Adrenal gland (tissue), 12 donors: ENCODE data around the gene GPR152. TPM values are rescaled to one million over a fixed set of nuclear protein-coding genes. Genes with fewer than 3 reads are reported as not detected.

Source experiments
- DNase-seq, 7 donors: peaks; one replicate each; pipeline ENCODE4 v3.0.0-alpha.2; 2019 to 2020
- H3K27ac ChIP-seq, 5 donors: fragments of 200-600 bp; sonication (generic) in 4 of 5; 1 replicate in 3 of 5; 2 replicates in 2 of 5; pipeline versions ENCODE4 v1.5.1 to v1.8.0; 2016 to 2020; ENCODE audit warnings: mild to moderate bottlenecking in 1 of 5
- H3K27me3 ChIP-seq: fragments of 200-600 bp; 2 replicates; pipeline ENCODE4 v1.8.0; 2021
- H3K36me3 ChIP-seq, 2 donors: fragments of 200-600 bp; replicated peaks in 1 of 2; 1 replicate in 1 of 2; 2 replicates in 1 of 2; pipeline versions ENCODE4 v1.5.1 to v1.8.0; 2018 to 2022
- H3K4me1 ChIP-seq, 2 donors: fragments of 200-600 bp; replicated peaks in 1 of 2; 1 replicate in 1 of 2; 2 replicates in 1 of 2; pipeline versions ENCODE4 v1.5.1 to v1.8.0; 2018 to 2021
- H3K4me3 ChIP-seq, 4 donors: fragments of 200-600 bp; sonication (generic) in 3 of 4; one replicate each; pipeline ENCODE4 v1.5.1; 2016 to 2018
- H3K9me3 ChIP-seq, 3 donors: fragments of 200-600 bp; sonication (generic) in 1 of 3; replicated peaks in 1 of 3; 1 replicate in 2 of 3; 2 replicates in 1 of 3; pipeline versions ENCODE4 v1.5.1 to v1.8.0; 2016 to 2021
- CTCF ChIP-seq, 6 experiments: fragments of 450-650 bp in 4 of 6; fragments of 200-600 bp in 2 of 6; sonication (generic) in 1 of 6; IDR thresholded peaks; 1 replicate in 5 of 6; 2 replicates in 1 of 6; pipeline versions ENCODE4 v1.5.1 to v1.8.0; 2016 to 2021; ENCODE audit warnings: antibody characterized with exemption in 6 of 6, mild to moderate bottlenecking in 2 of 6, moderate library complexity in 1 of 6
- POLR2A ChIP-seq, 2 donors: fragments of 450-650 bp; IDR thresholded peaks; one replicate each; pipeline ENCODE4 v1.6.1; 2017; ENCODE audit warnings: antibody characterized with exemption in 2 of 2, mild to moderate bottlenecking in 2 of 2, moderate library complexity in 1 of 2
- WGBS, 4 donors: extraction: QIAGEN DNeasy Blood & Tissue Kit in 2 of 4; methylation state at CpG; one replicate each; pipeline versions ENCODE4 v1.1.5 to v1.1.7; 2013 to 2017; 5-methylcytosine and 5-hydroxymethylcytosine counted together
- intact Hi-C, 2 donors: fragments of 100-400 bp; cut with DNase I; formaldehyde crosslinking; loops; one replicate each; pipeline versions ENCODE4 v1.14.1 to v1.15.0; 2022 to 2023
- polyA plus RNA-seq, 3 donors: library from polyadenylated mRNA; stranded (reverse); fragments of 200-250 nt in 2 of 3; fragments of 350-450 nt in 1 of 3; fragmentation: Illumina TruSeq in 1 of 3; extraction: RNeasy Lipid Tissue Mini Kit (QIAGEN cat#74804) in 1 of 3; gene quantifications; one replicate each; pipeline ENCODE4 v1.2.3, GENCODE V29; 2013 to 2014
- total RNA-seq, 9 donors: library from RNA; depleted of rRNA in 4 of 9; stranded (reverse); fragments of >200 nt in 4 of 9; fragments of 120-200 nt in 1 of 9; fragmentation: NEBNext Ultra II Directional in 1 of 9; extraction: Animal tissue kit (Norgen Biotek cat#: 25700) in 1 of 9; gene quantifications; one replicate each; pipeline versions ENCODE4 v1.1.0 to v1.2.4, GENCODE V29; 2013 to 2023
- donor health status: healthy with polysubstance abuse.
- donor health status: Bipolar disorder and iron deficiency.
- donor health status: DM: yes; HTN: yes; CAD: no.
- donor health status: DM: no; HTN: no; CAD: no.
- donor health status: DM: no; HTN: no; CAD: no.
- donor health status: DM: yes; HTN: yes; CAD: no.

The GPR152 gene
- total and polyA plus RNA-seq, 12 donors, result 0.18 TPM; not detected in 11

- no peak overlapping the region for H3K4me3 ChIP-seq
- 75 to 83% (median 77%) methylated on average over 10 to 17 of the region's 17 CpGs for WGBS, 4 donors
- H3K4me1 ChIP-seq, result peaks cover 4 to 9% of the 10 kb centered on the region in 2 donors
- peaks cover 39% of the 10 kb centered on the region for H3K27me3 ChIP-seq
- intact Hi-C loops, result no loop called here
- H3K9me3 ChIP-seq, result no peaks in the 10 kb centered on the region
- no peak for TF ChIP-seq POLR2A (IDR thresholded peaks at IDR 0.05)
- no peak for TF ChIP-seq CTCF (IDR thresholded peaks at IDR 0.05)
- no peak for DNase-seq
- no peaks in the 10 kb centered on the region for H3K36me3 ChIP-seq
- H3K27ac ChIP-seq, result no peak overlapping the region
Observed at GRCh38 chr11:67410984-67411784, 41.3 kb downstream of the GPR152 start.

- peaks cover 39% of the 10 kb centered on the region for H3K27me3 ChIP-seq
Observed at GRCh38 chr11:67410369-67410831, 42.1 kb downstream of the GPR152 start.

GRCh38 chr11:67409781-67410368 lies 42.7 kb downstream of the GPR152 start:
- H3K4me1 ChIP-seq, result peaks cover 0 to 4% of the 10 kb centered on the region in 2 donors
- no peaks in the 10 kb centered on the region for H3K9me3 ChIP-seq
- 30 to 55% (median 41%) methylated on average over 3 to 13 of the region's 13 CpGs for WGBS, 4 donors
- intact Hi-C loops, result loop anchor here in 1 of 2 donors (5.0 kb wide), 1 partner anchor 97 kb away; the partner anchor contains the start of genes CDK2AP2 and PITPNM1
- no peak for TF ChIP-seq CTCF (IDR thresholded peaks at IDR 0.05)
- TF ChIP-seq POLR2A (IDR thresholded peaks at IDR 0.05), result no peak
- H3K27me3 ChIP-seq, result peaks cover 37% of the 10 kb centered on the region
- no peak overlapping the region for H3K4me3 ChIP-seq
- H3K36me3 ChIP-seq, result no peaks in the 10 kb centered on the region
- DNase-seq, result no peak
- H3K27ac ChIP-seq, result no peak overlapping the region

More at GRCh38 chr11:67410369-67410831, 42.1 kb downstream of the GPR152 start:
- TF ChIP-seq CTCF (IDR thresholded peaks at IDR 0.05) (no peak), POLR2A (IDR thresholded peaks at IDR 0.05) (no peak)
- no peak for DNase-seq
- no peak overlapping the region for H3K4me3 ChIP-seq
- 54 to 69% (median 60%) methylated on average over 9 to 15 of the region's 15 CpGs; no CpG with 5 or more reads in 1 of the 4 donors for WGBS, 4 donors
- H3K27ac ChIP-seq, result no peak overlapping the region
- H3K9me3 ChIP-seq, result no peaks in the 10 kb centered on the region
- no peaks in the 10 kb centered on the region for H3K36me3 ChIP-seq
- H3K4me1 ChIP-seq, result peaks cover 4 to 8% of the 10 kb centered on the region in 2 donors
- intact Hi-C loops, result no loop called here

- intact Hi-C loops, result loop anchor here in 1 of 2 donors (5.0 kb wide), 1 partner anchor 98 kb away; the partner anchor contains the start of genes CDK2AP2 and PITPNM1
- H3K27ac ChIP-seq, result no peak overlapping the region
- no peaks in the 10 kb centered on the region for H3K36me3 ChIP-seq
- peaks cover 0 to 4% of the 10 kb centered on the region in 2 donors for H3K4me1 ChIP-seq
- no peaks in the 10 kb centered on the region for H3K9me3 ChIP-seq
- 28 to 92% (median 46%) methylated on average over 5 to 24 of the region's 24 CpGs for WGBS, 4 donors
- no peak for DNase-seq
- H3K4me3 ChIP-seq, result no peak overlapping the region
- TF ChIP-seq CTCF (IDR thresholded peaks at IDR 0.05) (no peak), POLR2A (IDR thresholded peaks at IDR 0.05) (no peak)
- peaks cover 36% of the 10 kb centered on the region for H3K27me3 ChIP-seq
Observed at GRCh38 chr11:67409261-67409666, 43.3 kb downstream of the GPR152 start.
